DND-41 (cell line): ENCODE measurements around the gene PPFIA2.

Experiments used
- CTCF ChIP-seq: IDR thresholded peaks from 2 replicates; pipeline ENCODE4 v1.5.1; 2012; ENCODE audit warnings: borderline replicate concordance, low read length, moderate library complexity, mild to moderate bottlenecking; ENCODE audit not compliant: poor library complexity, severe bottlenecking; ENCODE audit errors: extremely low read depth
- EZH2 ChIP-seq: IDR thresholded peaks from 3 replicates; pipeline ENCODE4 v1.6.1; 2012; ENCODE audit warnings: borderline replicate concordance, low read depth, mild to moderate bottlenecking, moderate library complexity, low read length, inconsistent platforms; ENCODE audit not compliant: severe bottlenecking

DNA sequence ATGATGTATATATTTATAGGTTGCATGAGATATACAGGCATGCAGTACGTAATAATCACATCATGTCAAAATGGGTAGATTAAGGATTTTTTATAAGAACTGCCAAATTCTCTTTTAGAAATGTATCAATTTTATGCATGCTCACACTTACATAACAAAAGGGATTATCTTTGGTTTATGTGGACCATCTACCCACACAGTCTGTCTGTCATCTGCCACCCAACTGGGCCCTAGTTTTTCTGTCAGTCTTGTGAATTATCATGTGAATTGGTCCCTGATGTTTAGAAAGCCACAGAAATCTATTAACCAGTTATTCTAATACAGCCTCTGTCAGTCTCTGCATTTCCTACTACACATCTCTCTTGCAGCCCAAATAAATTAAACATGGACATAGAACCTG is 547.8 kb downstream of the PPFIA2 start:
- TF ChIP-seq CTCF (no peak), EZH2 (no peak)
